GM12878 (cell line): ENCODE data around the gene PAGE2. TPM values are rescaled to one million over a fixed set of nuclear protein-coding genes. Genes with fewer than 3 reads are reported as not detected.

ENCODE experiments used
- ATAC-seq: fragments of 200-7000 bp; cut with Tn5 transposase; 3 replicates; pipeline ENCODE4 v1.9.1; 2020; ENCODE audit warnings: mild to moderate bottlenecking, moderate library complexity
- BruUV-seq: library from RNA; stranded (reverse); fragments of 400-500 nt; replicated peaks from 2 replicates; lab custom pipeline; 2021; lab: Mats Ljungman, UMichigan
- CTCF ChIA-PET: fragments of 300-600 bp; sonication (Branson Sonifier 250); formaldehyde crosslinking; extraction: SDS; loops from one replicate; lab custom pipeline; 2021; ENCODE audit warnings: inconsistent platforms; lab: Yijun Ruan, JAX
- POLR2A ChIA-PET: fragments of 350-600 bp; formaldehyde crosslinking; extraction: SDS; loops from one replicate; lab custom pipeline; 2021; ENCODE audit warnings: inconsistent platforms; lab: Charles Lee
- RAD21 ChIA-PET: fragments of 300-600 bp; sonication (Branson Sonifier 250); formaldehyde crosslinking; loops from one replicate; lab custom pipeline; 2023; ENCODE audit warnings: antibody characterized with exemption; ENCODE audit not compliant: unreplicated experiment; lab: Charles Lee
- SMC1A ChIA-PET: fragments of 300-600 bp; sonication (Branson Sonifier 250); formaldehyde crosslinking; loops from one replicate; lab custom pipeline; 2023; ENCODE audit not compliant: unreplicated experiment, uncharacterized antibody; lab: Charles Lee
- DNase-seq: peaks from one replicate; pipeline ENCODE4 v3.0.0-alpha.2; 2011; ENCODE audit warnings: low read depth, low spot score
- FAIRE-seq: peaks from 3 replicates; lab custom pipeline; 2011; peaks lifted over from hg19 to GRCh38; lab: Jason Lieb, UNC
- H2AFZ ChIP-seq: 2 replicates; pipeline ENCODE4 v1.6.0; 2011; ENCODE audit warnings: low read depth, low read length, control low read depth; ENCODE audit not compliant: control insufficient read depth
- H3K27ac ChIP-seq: 2 replicates; pipeline ENCODE4 v1.5.1; 2011; ENCODE audit warnings: control low read depth; ENCODE audit not compliant: control insufficient read depth, insufficient read depth
- H3K27me3 ChIP-seq, 2 experiments: replicated peaks in 1 of 2; 2 replicates each; pipeline versions ENCODE4 v1.6.0 to v1.6.1; 2011; ENCODE audit warnings: low read length in 1 of 2; ENCODE audit not compliant: control insufficient read depth in 2 of 2, insufficient read depth in 2 of 2
- H3K36me3 ChIP-seq, 2 experiments: 2 replicates each; pipeline ENCODE4 v1.5.1; 2011; ENCODE audit warnings: low read length in 1 of 2; ENCODE audit not compliant: control insufficient read depth in 2 of 2, insufficient read depth in 2 of 2
- H3K4me1 ChIP-seq: 2 replicates; pipeline ENCODE4 v1.6.1; 2011; ENCODE audit warnings: mild to moderate bottlenecking, low read length, moderate library complexity, mixed read lengths; ENCODE audit not compliant: control insufficient read depth, insufficient read depth
- H3K4me2 ChIP-seq: 2 replicates; pipeline ENCODE4 v1.6.0; 2011; ENCODE audit warnings: control low read depth; ENCODE audit not compliant: control insufficient read depth, insufficient read depth
- H3K4me3 ChIP-seq: fragments of 200-600 bp; sonication (generic); 2 replicates; pipeline ENCODE4 v1.5.1; 2016
- H3K79me2 ChIP-seq: 2 replicates; pipeline ENCODE4 v1.6.0; 2011; ENCODE audit warnings: low read length; ENCODE audit not compliant: control insufficient read depth, insufficient read depth
- H3K9ac ChIP-seq: 2 replicates; pipeline ENCODE4 v1.8.0; 2011; ENCODE audit warnings: low read length, control low read depth, mixed read lengths; ENCODE audit not compliant: control insufficient read depth, insufficient read depth
- H3K9me3 ChIP-seq: replicated peaks from 3 replicates; pipeline ENCODE4 v1.5.1; 2011; ENCODE audit warnings: mild to moderate bottlenecking, low read length; ENCODE audit not compliant: control insufficient read depth, insufficient read depth
- H4K20me1 ChIP-seq: 2 replicates; pipeline ENCODE4 v1.6.0; 2011; ENCODE audit not compliant: control insufficient read depth, insufficient read depth
- BHLHE40 ChIP-seq, 2 experiments: fragments of 450-650 bp in 1 of 2; IDR thresholded peaks; 2 replicates each; pipeline ENCODE4 v1.6.1; 2011 to 2017; ENCODE audit warnings: low read depth in 2 of 2, borderline replicate concordance in 1 of 2, improper control_type of control experiment in 1 of 2, low read length in 1 of 2, mild to moderate bottlenecking in 1 of 2
- CBX3 ChIP-seq: fragments of 200-600 bp; sonication (generic); IDR thresholded peaks from 2 replicates; pipeline ENCODE4 v1.6.1; 2016; ENCODE audit warnings: low read depth, borderline replicate concordance
- DPF2 ChIP-seq: fragments of 450-650 bp; IDR thresholded peaks from 2 replicates; pipeline ENCODE4 v1.6.1; 2017; ENCODE audit warnings: mild to moderate bottlenecking
- ETV6 ChIP-seq, 2 experiments: fragments of 450-650 bp in 1 of 2; IDR thresholded peaks in 1 of 2; conservative IDR thresholded peaks in 1 of 2; 2 replicates each; pipeline ENCODE4 v1.6.1; 2014; ENCODE audit warnings: antibody characterized with exemption in 1 of 2, borderline replicate concordance in 1 of 2, low read depth in 1 of 2, mild to moderate bottlenecking in 1 of 2, moderate library complexity in 1 of 2
- FOS ChIP-seq: IDR thresholded peaks from 3 replicates; pipeline ENCODE4 v1.6.1; 2011; ENCODE audit warnings: borderline replicate concordance; ENCODE audit not compliant: insufficient read length; ENCODE audit errors: extremely low read depth
- HSF1 ChIP-seq: fragments of 150-350 bp; IDR thresholded peaks from 2 replicates; pipeline ENCODE4 v1.6.1; 2014; ENCODE audit warnings: mild to moderate bottlenecking, low read depth, low read length
- IRF5 ChIP-seq: fragments of 450-650 bp; IDR thresholded peaks from 2 replicates; pipeline ENCODE4 v1.6.1; 2017; ENCODE audit warnings: borderline replicate concordance
- NBN ChIP-seq: fragments of 450-650 bp; IDR thresholded peaks from 2 replicates; pipeline ENCODE4 v1.6.1; 2016
- NFIC ChIP-seq: IDR thresholded peaks from 2 replicates; pipeline ENCODE4 v1.6.1; 2012; ENCODE audit warnings: low read depth, mild to moderate bottlenecking, inconsistent platforms, low read length, moderate library complexity
- NR2F1 ChIP-seq: fragments of 450-650 bp; conservative IDR thresholded peaks from 2 replicates; pipeline ENCODE4 v1.6.1; 2017; ENCODE audit warnings: mild to moderate bottlenecking
- POLR2AphosphoS5 ChIP-seq: IDR thresholded peaks from 2 replicates; pipeline ENCODE4 v1.6.1; 2011; ENCODE audit warnings: mild to moderate bottlenecking, low read length, inconsistent platforms
- USF1 ChIP-seq: IDR thresholded peaks from 2 replicates; pipeline ENCODE4 v1.6.1; 2011; ENCODE audit warnings: borderline replicate concordance, low read depth, mild to moderate bottlenecking, moderate library complexity, mixed read lengths, low read length; ENCODE audit not compliant: insufficient read depth; ENCODE audit errors: extremely low read length
- USF2 ChIP-seq: IDR thresholded peaks from 2 replicates; pipeline ENCODE4 v1.6.1; 2011; ENCODE audit warnings: low read depth, low read length, improper control_type of control experiment, borderline replicate concordance
- YBX1 ChIP-seq: fragments of 450-650 bp; IDR thresholded peaks from 2 replicates; pipeline ENCODE4 v1.6.1; 2016; ENCODE audit warnings: antibody characterized with exemption
- ZBTB33 ChIP-seq: fragments of 450-650 bp; IDR thresholded peaks from 2 replicates; pipeline ENCODE4 v1.6.1; 2017; ENCODE audit warnings: mild to moderate bottlenecking
- WGBS: methylation state at CpG from one replicate; pipeline ENCODE4 v1.1.6; 2016; ENCODE audit warnings: low lambda C conversion rate; ENCODE audit not compliant: insufficient replicate concordance, insufficient coverage; ENCODE audit errors: missing lambda C conversion rate; 5-methylcytosine and 5-hydroxymethylcytosine counted together
- in situ Hi-C: fragments of 300-500 bp; cut with MboI; formaldehyde crosslinking; loops from 9 replicates; pipeline ENCODE4 v1.14.3; 2018; ENCODE audit warnings: mixed read lengths
- intact Hi-C: fragments of 100-400 bp; cut with micrococcal nuclease; formaldehyde crosslinking; loops from one replicate; pipeline ENCODE4 v1.14.2; 2022; ENCODE audit not compliant: unreplicated experiment
- polyA plus RNA-seq, 11 experiments: library from polyadenylated mRNA; depleted of rRNA in 4 of 11; unstranded in 6 of 11; stranded (reverse) in 5 of 11; fragments of >200 nt; fragmentation: Nextera tagmentation in 4 of 11; fragmentation: Illumina TruSeq in 1 of 11; extraction: Ambion mirVana in 4 of 11; extraction: Trizol in 1 of 11; gene quantifications; 1 replicate in 1 of 11; 2 replicates in 10 of 11; pipeline versions ENCODE4 v1.2.1 to v1.2.3, GENCODE V29; 2011 to 2016; ENCODE audit warnings: inconsistent platforms in 2 of 11, missing spikeins in 2 of 11, low read depth in 1 of 11
- total RNA-seq, 4 experiments: library from RNA; depleted of rRNA in 3 of 4; stranded (reverse); fragments of >200 nt in 3 of 4; fragmentation: Illumina TruSeq in 1 of 4; extraction: Trizol in 1 of 4; gene quantifications; 2 replicates each; pipeline versions ENCODE4 v1.2.1 to v1.2.3, GENCODE V29; 2013 to 2021

Gene PAGE2
- total and polyA plus RNA-seq, 10 of the 15 experiments (the other 5 are each of a cell fraction or from before 2014, with no cell fraction given) = 0.81 TPM; not detected in 9

DNA sequence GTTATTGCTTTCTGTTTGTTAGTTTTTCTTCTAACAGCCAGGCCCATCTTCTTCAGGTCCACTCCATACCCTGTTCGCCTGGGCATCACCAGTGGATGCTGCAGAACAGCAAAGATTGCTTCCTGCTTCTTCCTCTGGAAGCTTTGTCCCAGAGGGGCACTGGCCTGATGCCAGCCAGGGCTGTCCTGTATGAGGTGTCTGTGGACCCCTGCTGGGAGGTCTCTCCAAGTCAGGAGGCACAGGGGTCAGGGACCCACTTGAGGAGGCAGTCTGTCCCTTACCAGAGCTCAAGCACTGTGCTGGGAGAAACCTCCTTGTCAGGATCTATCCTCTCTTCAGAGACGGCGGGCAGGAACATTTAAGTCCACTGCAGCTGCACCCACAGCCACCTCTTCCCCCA, 16.5 kb upstream of the PAGE2 start:
- RAD21 ChIA-PET = no interaction called here
- no peak overlapping the region for H3K4me2 ChIP-seq
- no peaks in the 10 kb centered on the region for H4K20me1 ChIP-seq
- intact Hi-C loops = no loop called here
- ATAC-seq = no peak
- WGBS = 20% methylated on average over 3 of the region's 3 CpGs
- no peak for FAIRE-seq
- no peaks in the 10 kb centered on the region for H3K27me3 ChIP-seq
- H3K9ac ChIP-seq = no peak overlapping the region
- DNase-seq = no peak
- no peaks in the 10 kb centered on the region for H3K4me1 ChIP-seq
- H3K79me2 ChIP-seq = no peaks in the 10 kb centered on the region
- in situ Hi-C loops = no loop called here
- no peak overlapping the region for H3K27ac ChIP-seq
- SMC1A ChIA-PET = no interaction called here
- TF ChIP-seq IRF5 = no peak
- TF ChIP-seq NBN = no peak
- no peak for TF ChIP-seq HSF1
- no peak for TF ChIP-seq DPF2
- no peak for TF ChIP-seq ZBTB33
- no peak for TF ChIP-seq FOS
- TF ChIP-seq POLR2AphosphoS5 = no peak
- no peak for TF ChIP-seq CBX3
- TF ChIP-seq NR2F1 = no peak
- TF ChIP-seq ETV6 (conservative IDR thresholded peaks at IDR 0.05 in 1 of 2, IDR thresholded peaks at IDR 0.05 in 1 of 2; ENCODE audit: borderline replicate concordance in 1 of 2, low read depth in 1 of 2) = no peak
- no peak for TF ChIP-seq USF1
- no peak for TF ChIP-seq USF2
- TF ChIP-seq BHLHE40 (IDR thresholded peaks at IDR 0.05; ENCODE audit: borderline replicate concordance in 1 of 2, low read depth in 2 of 2, low read length in 1 of 2) = no peak
- no peak for TF ChIP-seq NFIC
- TF ChIP-seq YBX1 = no peak
- H3K36me3 ChIP-seq = no peaks in the 10 kb centered on the region
- BruUV-seq = no TSS peak
- no peak overlapping the region for H2AFZ ChIP-seq
- CTCF ChIA-PET = no interaction called here
- H3K4me3 ChIP-seq = no peak overlapping the region
- POLR2A ChIA-PET = no interaction called here
- H3K9me3 ChIP-seq = no peaks in the 10 kb centered on the region; the same call in 2 of the 3 replicates
